HepG2 (cell line): ENCODE measurements around the gene FKBP10. TPM values are rescaled to one million over a fixed set of nuclear protein-coding genes. Genes with fewer than 3 reads are reported as not detected.
A peak's percentile ranks its signal among the peaks of the same experiment; 100 is the strongest.

Experiments used
- ARID4A ChIP-seq: sonication (generic); formaldehyde crosslinking; IDR thresholded peaks from 2 replicates; pipeline ENCODE4 v1.5.0; 2020; ENCODE audit warnings: mild to moderate bottlenecking, missing genetic modification reagents, borderline replicate concordance
- PBX2 ChIP-seq: IDR thresholded peaks from 2 replicates; pipeline ENCODE4 v1.6.1; 2016; ENCODE audit warnings: control low read depth
- PHF5A ChIP-seq: IDR thresholded peaks from one replicate; pipeline ENCODE4 v1.6.1; 2018; ENCODE audit warnings: low read depth, missing genetic modification reagents; ENCODE audit not compliant: unreplicated experiment
- SAP130 ChIP-seq: IDR thresholded peaks from 2 replicates; pipeline ENCODE4 v1.6.1; 2016; ENCODE audit warnings: low read depth
- TOE1 ChIP-seq: sonication (generic); formaldehyde crosslinking; IDR thresholded peaks from 2 replicates; pipeline ENCODE4 v1.4.0; 2020; ENCODE audit warnings: mild to moderate bottlenecking, missing genetic modification reagents
- ZEB1 ChIP-seq: IDR thresholded peaks from 2 replicates; pipeline ENCODE4 v1.6.1; 2012; ENCODE audit warnings: mild to moderate bottlenecking, low read depth, inconsistent platforms; ENCODE audit not compliant: insufficient replicate concordance
- ZNF160 ChIP-seq: sonication (generic); formaldehyde crosslinking; IDR thresholded peaks from 2 replicates; pipeline ENCODE4 v1.8.0; 2022; ENCODE audit warnings: mild to moderate bottlenecking, inconsistent platforms, missing genetic modification reagents
- ZNF205 ChIP-seq: IDR thresholded peaks from 2 replicates; pipeline ENCODE4 v1.6.1; 2018; ENCODE audit warnings: missing biosample characterization, missing genetic modification reagents
- ZNF570 ChIP-seq: sonication (generic); formaldehyde crosslinking; IDR thresholded peaks from 2 replicates; pipeline ENCODE4 v1.4.0; 2020; ENCODE audit warnings: mild to moderate bottlenecking, missing genetic modification reagents, borderline replicate concordance
- ZNF710 ChIP-seq: sonication (generic); formaldehyde crosslinking; IDR thresholded peaks from 2 replicates; pipeline ENCODE4 v1.5.0; 2020; ENCODE audit warnings: mild to moderate bottlenecking, missing genetic modification reagents, borderline replicate concordance
- ZSCAN25 ChIP-seq: sonication (generic); formaldehyde crosslinking; IDR thresholded peaks from 2 replicates; pipeline ENCODE4 v1.8.0; 2022; ENCODE audit warnings: mild to moderate bottlenecking, missing genetic modification reagents
- polyA plus RNA-seq, 8 experiments: library from polyadenylated mRNA; depleted of rRNA in 3 of 8; stranded (reverse) in 7 of 8; unstranded in 1 of 8; fragments of >200 nt; fragmentation: Illumina TruSeq in 4 of 8; extraction: Trizol in 4 of 8; gene quantifications; 2 replicates each; pipeline versions ENCODE4 v1.2.1 to v1.2.3, GENCODE V29; 2011 to 2016; ENCODE audit warnings: low read depth in 4 of 8, missing spikeins in 1 of 8, mixed read lengths in 1 of 8; ENCODE audit not compliant: insufficient read depth in 1 of 8
- total RNA-seq, 5 experiments: library from RNA; depleted of rRNA; stranded (reverse); fragments of >200 nt; fragmentation: Illumina TruSeq; extraction: Trizol; gene quantifications; 2 replicates each; pipeline ENCODE4 v1.2.3, GENCODE V29; 2016; ENCODE audit warnings: low read depth in 1 of 5
- TF ChIP-seq, protein P1 (sequence below): sonication (generic); formaldehyde crosslinking; IDR thresholded peaks from 2 replicates; pipeline ENCODE4 v1.5.1; 2020; ENCODE audit warnings: missing genetic modification reagents, mild to moderate bottlenecking, borderline replicate concordance

FKBP10 gene
- total and polyA plus RNA-seq, 2 of the 13 experiments (the other 11 are each of a cell fraction or from before 2014, with no cell fraction given): 149 to 573 TPM

DNA sequence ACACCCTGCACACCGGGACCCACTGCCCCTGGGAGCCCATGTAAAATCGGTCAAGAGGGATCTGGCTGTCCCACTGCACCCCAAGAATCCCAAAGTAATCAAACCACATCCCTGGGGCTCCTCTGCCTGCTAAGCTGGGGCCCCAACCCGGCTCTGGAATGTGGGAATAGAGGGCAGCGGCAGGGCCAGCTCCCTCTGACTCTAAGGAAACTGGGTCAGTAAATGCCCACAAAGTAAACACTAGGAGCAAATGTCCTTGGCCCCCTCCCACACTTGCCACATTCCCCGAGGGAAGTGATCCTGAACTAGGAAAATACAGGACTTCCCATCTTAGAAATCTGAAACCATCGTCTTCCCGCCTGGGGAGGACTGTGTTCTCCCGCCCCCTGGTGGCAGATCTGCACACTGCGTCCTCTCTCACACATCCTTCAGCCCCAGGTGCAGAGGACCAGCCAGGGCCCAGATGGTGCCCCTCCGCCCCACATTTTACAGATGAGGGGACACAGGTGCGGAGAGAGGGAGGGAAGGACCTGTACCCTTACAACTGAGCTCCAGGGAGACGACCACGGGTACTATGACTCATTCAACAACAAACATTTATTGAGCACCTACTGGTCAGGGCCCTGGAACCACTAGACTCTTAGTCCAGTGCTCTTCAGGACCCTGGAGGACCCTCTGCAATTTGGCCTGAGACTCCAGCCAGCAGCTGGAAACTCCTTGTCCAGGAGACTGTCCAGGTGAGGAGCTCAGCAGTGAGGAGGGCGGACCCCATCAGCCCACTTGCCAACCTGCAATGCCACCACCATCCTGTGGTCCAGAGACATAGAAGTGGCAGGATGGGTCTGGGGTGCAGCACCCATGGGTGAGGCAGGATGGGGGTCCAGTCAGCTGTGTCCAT, 11.2 kb upstream of the FKBP10 start (continued):
- TF ChIP-seq TOE1 (CRISPR knock-in tag) (no peak), ZNF205 (CRISPR knock-in tag) (peak; percentile 60; the same call in 1 of the 2 replicates), PHF5A (CRISPR knock-in tag) (peak; percentile 64), ZNF570 (no peak), SAP130 (CRISPR knock-in tag) (peak; percentile 49), ARID4A (CRISPR knock-in tag) (peak; percentile 39; the same call in 1 of the 2 replicates), ZSCAN25 (CRISPR knock-in tag) (no peak; the same call in 1 of the 2 replicates), ZNF160 (peak; percentile 27; the same call in 1 of the 2 replicates), ZEB1 (peak; percentile 24), PBX2 (CRISPR knock-in tag) (no peak), ZNF710 (CRISPR knock-in tag) (peak; percentile 63; the same call in 1 of the 2 replicates)
- TF ChIP-seq, protein P1, sequence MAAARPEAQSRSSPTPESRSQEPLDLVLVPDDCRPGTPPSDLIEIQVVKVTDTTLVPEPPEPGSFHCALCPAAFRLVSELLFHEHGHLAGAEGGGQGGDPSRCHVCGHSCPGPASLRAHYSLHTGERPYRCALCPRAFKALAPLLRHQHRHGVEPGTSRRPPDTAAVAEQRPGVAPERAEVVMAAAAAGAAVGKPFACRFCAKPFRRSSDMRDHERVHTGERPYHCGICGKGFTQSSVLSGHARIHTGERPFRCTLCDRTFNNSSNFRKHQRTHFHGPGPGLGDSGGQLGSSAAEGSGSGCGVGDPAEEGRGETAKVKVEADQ (CRISPR knock-in tag): peak; percentile 76; the same call in 1 of the 2 replicates
- TF ChIP-seq, all 625 proteins: peak for 187
